CD4-positive, alpha-beta T cell treated with Interleukin-17A for 1 hour (primary cell): ENCODE measurements around the gene NFKBIE.
A peak's percentile ranks its signal among the peaks of the same experiment; 100 is the strongest.

ENCODE experiments used
- DNase-seq: peaks from one replicate; pipeline ENCODE4 v3.0.0-alpha.2; 2020

Gene NFKBIE

DNA sequence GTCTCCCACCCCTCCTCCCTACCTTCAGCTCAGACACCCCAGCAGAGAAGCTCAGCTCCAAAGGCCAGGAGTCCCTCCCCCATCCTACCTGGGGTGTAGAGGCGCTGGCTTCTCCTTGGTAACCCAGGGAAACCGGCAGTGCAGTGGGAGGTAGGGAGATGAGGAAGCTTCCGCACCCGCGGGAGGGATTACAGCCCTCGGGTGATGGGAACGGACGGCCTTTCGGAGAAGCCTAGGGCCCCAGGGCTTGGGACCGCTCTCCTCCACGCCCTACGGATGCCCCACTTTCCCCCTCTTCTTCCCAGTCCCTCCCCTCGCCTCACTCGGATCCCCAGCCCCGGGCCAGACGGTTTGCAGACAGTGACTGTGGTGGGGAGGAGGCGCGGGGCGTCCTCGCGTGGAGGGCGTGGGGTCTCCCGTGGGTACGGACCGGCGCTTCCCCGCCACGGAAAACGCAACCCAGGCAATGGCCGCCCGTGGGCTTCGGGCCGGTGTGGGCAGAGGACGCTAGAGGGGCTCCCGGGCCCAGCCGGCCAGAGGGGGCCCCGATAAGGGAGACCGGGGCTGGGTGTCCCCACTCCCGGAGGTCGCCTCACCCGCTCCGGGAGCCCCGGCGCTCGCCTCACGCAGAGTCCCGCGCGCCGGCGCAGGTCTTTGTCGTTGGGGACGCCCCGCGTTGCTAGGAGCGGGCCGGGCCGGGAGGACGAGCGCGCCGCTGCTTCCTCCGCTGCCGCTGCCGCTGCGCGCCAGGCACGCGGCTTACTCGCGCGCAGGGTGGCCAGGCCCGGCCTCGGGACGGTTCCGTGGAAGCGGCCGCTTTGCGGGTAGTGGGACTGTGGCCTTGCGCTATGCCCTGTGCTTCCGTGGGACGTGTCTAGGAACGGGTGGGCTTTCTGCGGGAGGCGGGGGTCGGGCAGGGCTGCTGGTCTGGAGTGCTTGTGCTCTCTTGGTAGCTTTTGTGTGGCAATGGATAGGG is 32.0 kb upstream of the NFKBIE start:
- DNase-seq = peak; percentile 19

DNA sequence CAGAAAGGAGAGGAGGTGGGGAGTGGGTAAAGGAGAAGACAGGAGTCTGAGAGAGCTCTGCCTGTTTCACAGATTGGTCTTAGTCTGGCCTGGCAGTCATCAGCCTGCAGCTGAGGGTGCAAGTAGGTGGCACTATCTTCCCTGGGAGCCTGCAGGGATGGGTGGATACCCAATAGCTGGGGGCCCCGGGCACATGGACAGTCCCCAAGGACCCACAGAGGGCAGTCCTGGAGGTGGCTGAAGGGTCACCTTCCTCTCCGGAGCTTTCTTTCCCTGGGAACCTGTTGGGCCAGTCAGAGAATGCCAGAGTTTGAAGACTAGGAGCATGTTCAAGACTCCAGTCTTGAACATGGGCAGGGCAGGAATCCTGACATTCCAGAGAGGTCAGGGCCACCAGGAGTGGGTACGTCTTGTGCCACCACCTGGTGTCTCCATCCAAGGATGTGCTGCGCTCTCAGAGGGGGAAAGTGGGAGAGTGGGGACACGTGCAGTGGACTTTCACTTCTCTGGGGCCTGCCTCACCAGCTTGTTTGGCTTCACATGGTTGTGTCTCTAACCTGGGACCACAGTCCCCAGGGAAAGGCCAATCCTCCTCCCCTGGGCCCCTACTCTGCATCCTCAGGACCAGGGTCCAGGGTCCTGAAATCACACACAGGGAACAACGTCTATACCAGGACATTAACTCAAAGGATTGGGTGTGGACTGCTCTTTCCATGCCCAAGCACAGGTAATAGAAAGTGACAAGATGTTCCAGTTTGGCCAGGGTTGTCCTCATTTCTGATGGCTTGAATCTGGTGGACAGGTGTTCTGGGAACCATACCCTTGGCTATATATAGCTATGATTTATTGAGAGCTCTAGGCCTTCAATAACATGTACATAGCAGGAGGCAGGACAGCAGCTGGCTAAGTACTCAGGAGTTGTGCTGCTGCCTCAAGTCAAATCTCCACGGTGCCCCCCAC is 29.8 kb upstream of the NFKBIE start:
- DNase-seq = no peak

DNA sequence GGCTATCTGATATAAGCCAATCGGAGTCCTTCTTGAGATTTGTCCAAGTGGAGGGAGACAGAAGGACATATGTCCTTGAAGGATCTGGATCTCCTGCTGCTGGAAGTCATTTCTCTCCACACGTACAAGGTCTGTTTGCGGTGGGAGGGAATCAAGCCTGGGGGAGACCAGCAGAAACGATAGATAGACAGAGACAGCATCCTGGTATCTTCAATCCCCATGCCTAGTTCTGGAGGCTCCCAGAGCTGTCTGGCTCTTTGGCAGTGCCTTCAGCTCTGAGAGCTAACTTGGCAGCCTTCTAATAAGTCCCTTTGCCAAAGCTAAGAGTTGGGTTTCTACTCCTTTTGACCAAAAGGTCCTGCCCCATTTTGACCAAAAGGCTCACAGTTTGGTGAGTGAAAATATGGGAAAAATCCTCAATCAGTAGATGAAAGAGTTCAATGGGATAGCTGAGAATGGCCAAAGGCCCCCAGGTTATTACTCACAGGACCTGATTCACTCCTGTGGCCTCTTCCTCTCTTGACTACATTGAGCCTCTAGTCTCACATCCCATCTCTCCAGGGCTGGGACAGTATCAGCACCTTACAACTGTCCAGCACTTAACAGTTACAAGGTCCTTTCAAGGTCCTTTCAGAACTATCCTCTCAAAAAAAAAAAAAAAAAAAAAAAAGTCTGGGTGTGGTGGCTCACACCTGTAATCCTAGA is 27.5 kb upstream of the NFKBIE start:
- no peak for DNase-seq

DNA sequence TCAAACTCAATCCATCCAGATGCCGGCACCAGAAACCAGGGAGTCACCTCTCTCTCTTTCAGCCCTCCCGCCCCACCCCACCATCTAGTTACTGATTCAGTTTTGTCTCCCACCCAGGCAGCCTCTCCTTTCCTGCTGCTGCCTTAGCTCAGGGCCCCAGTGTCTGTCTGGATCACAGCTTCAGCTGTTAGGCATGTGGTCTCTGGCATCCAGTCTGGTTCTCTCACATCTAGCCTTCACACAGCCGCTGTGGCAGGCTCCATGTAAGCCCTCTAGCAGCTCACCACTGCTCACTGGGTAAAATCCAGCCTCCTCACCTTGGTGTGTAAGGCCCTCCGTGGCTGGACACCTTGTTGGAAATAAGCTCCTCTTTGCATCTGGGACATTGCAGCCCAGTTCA is 26.5 kb upstream of the NFKBIE start:
- no peak for DNase-seq

DNA sequence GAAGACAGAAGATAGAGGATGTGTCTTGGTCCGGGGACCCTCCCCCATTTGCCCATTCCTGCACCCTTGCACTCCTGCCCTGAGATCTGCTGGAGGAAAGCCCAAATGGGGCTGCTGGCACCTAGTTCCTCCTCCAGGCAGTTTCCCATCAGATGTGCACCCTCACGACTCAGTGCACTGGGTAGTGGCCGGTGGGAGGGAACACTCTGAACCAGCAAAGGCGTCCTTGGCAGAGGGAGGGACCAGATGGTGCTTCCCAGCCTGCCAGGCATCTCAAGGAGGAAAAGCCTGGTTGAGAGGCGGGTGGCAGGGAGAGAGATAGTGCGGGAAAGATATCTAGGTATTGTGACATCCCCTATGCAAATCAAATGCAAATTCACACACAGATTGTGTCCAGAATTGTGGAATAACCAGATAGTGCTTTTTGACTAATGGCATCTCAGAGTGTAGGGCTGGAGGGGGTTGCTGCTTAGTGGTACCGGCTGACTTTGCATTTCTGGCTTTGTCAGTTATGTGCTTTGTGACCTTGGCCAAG is 24.4 kb upstream of the NFKBIE start:
- no peak for DNase-seq

DNA sequence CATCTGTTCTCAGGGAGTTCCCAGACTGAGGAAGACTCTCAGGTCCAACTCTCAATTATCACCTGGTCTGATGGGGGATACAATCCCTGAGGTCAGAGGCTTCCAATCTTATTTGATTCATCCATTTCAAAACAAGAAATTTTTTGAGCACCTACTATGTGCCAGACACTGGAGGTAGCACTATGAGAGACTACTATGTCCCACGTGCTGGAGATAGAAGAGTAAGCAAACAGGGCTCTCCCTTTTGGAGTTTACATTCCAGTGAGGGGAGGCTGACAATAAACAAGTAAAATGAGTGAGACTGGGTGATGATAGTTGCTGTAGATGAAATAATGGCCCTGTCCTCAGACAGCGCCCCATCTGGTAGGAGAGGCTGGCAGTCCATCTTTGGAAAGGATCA is 21.4 kb upstream of the NFKBIE start:
- DNase-seq = no peak

DNA sequence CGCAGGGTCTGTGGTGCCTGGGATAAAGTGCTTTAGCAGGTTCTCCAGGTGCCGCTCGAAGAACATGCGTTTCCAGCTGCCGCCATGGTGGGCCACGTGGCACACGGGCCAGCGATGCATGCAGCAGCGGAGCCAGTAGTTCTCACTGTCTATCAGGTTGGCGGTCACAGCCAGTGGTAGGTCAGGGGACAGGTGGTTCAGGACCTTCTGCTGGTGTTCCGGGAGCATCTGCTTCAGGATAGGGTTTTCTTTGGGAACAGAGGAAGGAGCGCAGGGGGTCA is 20.9 kb upstream of the NFKBIE start:
- DNase-seq = no peak

DNA sequence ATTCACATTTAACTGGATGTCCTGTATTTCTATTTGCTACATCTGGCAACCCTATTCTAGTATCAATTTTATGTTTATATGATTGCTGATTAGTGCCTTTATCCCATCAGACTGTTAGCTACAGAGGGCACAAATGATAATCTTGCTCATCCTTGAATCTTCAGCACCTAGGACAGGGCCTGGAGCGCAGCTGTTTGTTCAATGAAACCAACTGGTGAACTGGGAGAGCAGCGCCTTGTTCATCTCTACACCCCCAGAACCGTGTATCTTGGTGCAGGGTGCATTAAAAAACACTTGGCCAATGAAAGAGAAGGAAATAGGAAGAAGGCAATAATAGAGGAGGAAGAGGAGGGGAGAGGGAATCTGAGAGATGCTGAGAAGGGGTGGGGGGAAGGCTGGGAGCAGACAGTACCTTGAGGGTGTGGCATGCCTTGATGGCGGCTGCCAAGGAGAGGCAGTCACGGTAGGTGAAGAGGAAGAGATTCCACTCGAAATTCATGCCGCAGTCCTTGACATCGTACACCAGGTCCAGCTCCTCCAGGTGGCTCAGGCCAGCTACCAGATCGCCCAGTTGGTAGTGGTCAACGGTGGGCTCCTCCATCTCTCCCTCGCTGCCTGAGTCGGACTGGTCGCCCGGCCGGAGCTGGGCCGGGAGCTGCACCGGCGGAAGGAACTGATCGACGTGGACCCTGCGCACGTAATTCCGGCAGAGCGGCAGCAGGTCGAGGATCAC is 20.4 kb upstream of the NFKBIE start:
- DNase-seq = no peak

DNA sequence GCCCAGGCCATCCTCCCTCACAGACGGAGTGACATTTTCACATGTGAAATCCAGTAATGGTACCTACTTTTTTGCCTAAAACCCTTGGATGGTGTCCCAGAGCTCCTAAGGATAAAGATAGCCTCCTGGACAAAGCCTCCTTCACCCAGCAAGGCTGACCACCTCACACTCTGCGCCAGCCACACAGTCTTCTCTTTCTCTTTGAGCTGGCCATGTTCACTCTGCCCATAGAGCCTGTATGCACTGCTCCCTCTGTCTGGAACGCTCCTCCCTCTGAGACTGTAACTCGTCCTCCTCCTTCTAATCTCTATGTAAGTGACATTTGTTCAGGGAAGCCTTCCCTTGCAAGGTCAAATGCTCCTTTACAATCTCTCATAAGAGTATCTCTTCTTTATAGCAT is 19.5 kb upstream of the NFKBIE start:
- no peak for DNase-seq

DNA sequence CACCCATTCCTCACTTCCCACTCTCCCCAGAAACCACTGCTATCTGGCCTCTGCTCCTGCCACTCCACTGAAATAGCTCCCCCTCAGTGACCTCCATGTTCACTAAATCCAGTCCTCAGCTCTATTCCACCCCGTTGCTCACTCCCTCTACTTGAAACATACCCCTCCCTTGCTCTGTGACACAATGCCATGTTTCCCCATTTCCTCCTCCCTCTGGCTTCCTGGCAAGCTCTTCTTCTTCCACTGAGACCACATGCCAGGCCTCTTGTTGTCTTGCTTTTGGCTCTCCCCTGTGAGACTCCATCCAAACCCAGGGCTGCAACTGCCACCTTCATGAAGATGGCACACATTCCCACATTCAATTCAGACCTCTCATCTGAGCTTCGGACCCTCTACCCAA is 18.8 kb upstream of the NFKBIE start:
- DNase-seq = no peak

DNA sequence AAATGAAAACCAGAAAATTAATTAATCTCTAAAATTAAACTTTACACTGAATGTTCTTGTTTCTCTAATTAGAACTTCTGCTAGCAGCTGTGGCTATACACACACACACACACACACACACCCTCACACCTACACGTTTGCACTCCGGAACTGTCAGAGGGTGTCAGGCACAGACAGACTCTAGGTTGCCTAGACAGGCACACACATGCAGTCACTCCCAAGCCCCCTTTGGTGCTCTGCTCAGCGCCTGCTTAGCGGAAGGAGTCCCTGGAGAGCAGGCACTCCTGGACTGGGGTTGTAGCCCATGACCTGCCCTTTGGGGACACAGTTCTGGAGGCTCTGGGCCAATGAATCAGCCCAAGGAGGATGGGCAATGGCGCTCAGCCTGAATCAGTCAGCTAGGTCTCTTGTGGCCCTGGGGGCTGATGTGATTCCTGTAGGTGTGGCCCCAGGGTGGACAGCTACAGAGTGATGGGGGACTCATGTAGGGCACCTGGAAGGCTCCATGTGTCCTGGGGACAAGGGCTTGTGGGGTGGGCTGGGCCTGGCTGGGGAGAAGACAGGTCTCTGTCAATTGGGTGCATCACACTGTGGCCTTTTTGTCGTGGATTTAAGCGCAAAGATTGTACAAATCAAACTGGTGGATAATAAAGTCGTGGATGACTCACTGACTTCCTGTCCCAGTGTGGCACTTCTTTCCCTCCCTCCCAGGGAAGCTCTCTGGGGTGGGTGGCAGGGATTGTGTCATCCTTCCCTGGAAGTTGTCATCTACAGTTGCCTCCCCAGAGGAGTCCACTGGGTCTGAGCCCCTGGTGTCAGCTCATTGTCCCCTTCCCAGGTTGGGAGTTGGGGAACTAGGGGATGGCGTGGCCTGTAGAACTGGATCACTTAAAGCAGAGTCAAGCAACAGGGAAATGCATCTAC is 13.7 kb upstream of the NFKBIE start:
- no peak for DNase-seq

DNA sequence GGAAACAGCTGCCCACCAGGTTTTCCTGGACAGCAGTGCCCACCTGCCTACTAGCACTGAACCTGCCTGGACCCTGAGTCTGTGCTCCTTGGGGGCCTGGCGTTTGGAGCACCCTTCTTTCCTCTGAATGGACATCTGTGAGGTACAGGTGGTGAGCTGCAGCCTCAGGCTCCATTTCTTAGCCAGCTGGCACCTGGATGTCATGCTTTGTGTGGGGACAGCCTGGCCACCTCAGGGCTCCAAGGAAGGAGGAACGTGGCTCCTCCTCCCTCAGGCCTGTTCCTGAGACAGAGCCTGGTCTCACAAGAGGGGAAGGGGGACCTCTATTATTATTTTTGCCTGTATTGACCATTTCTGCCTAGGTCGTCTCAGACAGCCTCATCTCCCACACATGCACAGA is 13.0 kb upstream of the NFKBIE start:
- no peak for DNase-seq

DNA sequence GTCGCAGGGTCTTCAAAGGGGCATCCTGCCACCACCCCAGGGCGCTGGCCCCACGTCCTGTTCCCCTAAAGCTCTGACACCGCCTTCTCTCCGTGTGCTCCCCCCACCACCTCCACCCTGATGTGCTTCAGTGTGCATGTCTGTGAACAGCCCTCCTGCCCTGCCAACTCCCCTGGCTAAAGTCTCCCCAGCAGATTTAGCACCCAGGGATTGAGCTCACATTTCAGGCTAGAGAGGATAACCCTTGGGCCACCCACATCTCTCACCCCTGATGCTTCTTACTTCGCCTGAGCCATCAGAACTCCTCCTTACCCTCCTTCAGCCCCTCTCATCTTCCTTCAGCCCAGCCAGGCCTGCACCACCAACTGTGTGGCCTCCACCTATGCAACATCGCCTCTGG is 12.4 kb upstream of the NFKBIE start:
- DNase-seq = no peak

DNA sequence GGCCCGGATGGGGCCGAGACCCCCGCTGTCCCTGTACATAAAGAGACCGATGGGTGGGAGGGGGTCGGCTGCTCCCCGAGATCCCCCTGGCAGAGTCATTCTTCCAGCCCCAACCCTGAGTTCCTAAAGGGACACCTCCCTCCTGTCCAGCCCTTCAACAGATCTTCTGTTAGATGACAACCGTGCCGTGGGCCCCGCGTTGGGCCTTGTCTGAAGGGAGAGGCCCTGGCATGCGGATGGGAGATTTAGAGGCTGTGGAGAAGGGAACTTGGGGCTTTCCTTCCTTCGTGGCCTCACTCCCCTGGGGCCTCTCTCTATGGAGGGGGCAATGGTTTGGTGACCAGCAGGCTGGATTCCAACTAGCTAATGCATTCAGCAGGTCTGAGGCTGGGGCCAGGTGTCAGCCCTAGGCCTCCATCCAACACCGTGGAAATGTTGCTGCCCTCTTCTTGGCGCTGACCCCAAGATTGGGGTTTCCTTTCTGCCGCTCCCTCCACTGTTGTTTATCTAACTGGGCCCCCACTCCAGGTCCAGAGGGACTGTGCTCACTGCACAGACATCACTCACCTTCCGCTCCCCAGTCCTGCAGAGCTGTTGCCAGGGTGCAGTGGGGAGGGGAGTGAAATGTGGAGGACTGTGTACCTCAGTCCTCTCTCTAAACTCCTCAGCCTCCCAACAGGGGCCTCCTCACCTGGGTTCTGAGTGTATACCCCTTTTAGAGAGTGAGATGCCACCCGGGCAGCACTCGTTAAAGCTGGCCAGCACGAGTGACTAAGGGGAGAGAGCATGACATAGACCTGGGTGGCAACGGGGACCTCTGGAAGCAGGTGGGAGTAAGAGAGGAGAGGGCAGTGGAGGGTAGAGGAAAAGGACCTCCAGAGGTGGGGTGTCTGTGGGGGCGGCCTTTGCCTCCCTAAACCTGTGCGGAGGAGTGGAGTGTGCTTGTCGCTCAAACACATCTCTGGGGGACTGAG is 11.6 kb upstream of the NFKBIE start:
- DNase-seq = no peak

DNA sequence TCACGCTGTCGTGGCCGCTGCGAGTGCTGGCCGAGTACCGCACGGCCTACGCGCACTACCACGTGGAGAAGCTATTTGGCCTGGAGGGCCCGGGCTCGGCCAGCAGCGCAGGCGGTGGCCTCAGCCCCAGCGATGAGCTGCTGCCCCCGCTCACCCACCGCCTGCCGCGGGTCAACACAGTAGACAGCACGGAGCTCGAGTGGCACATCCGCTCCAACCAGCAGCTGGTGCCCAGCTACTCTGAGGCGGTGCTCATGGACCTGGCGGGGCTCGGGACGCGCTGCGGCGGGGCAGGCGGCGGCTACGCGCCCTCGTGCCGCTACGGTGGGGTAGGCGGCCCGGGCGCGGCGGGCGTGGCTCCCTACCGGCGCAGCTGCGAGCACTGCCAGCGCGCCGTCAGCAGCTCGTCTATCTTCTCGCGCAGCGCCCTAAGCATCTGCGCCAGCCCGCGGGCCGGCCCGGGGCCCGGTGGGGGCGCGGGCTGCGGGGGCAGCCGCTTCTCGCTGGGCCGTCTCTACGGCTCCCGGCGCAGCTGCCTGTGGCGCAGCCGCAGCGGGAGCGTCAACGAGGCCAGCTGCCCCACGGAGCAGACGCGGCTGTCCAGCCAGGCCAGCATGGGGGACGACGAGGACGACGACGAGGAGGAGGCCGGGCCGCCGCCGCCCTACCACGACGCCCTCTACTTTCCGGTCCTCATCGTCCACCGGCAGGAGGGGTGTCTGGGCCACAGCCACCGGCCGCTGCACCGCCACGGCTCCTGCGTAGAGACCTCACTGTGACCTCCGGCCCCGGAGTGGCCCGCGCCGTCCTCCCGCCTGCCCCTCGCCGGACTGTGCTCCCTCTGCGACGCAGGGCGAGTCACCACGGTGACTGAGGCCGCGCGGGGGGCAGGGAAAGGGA is 10.6 kb upstream of the NFKBIE start:
- no peak for DNase-seq

DNA sequence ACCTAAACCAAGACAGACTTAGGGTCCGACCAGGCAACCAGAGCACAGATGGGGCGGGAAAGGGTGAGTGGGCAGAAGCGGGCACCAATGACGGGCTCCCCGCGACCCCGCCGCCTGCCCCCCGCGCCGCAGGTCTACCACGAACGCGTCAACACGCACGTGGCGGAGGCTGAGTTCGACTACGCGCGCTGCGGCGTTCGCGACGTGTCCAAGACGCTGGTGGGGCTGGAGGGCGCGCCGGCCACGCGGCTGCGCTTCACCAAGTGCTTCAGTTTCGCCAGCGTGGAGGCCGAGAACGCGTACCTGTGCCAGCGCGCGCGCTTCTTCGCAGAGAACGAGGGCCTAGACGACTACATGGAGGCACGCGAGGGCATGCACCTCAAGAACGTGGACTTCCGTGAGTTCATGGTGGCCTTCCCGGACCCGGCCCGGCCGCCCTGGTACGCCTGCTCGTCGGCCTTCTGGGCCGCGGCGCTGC is 10.0 kb upstream of the NFKBIE start:
- no peak for DNase-seq

DNA sequence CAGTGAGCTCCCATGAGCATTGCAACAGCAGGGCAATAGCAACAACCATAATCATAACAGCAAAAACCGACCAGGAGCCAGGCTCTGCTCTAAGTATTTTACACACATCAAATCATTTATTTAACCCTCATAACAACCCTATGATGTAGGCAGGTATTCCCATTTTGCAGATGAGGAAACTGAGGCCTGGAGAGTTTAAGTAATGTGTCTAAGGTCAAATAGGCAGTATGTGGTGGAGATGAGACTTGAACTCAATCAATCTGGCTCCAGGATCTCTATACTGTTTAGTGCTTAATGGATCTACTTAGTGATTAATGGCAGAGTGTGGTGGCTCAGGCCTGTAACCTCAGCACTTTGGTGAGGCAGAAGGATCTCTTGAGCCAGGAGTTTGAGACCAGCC is 8.3 kb upstream of the NFKBIE start:
- no peak for DNase-seq

DNA sequence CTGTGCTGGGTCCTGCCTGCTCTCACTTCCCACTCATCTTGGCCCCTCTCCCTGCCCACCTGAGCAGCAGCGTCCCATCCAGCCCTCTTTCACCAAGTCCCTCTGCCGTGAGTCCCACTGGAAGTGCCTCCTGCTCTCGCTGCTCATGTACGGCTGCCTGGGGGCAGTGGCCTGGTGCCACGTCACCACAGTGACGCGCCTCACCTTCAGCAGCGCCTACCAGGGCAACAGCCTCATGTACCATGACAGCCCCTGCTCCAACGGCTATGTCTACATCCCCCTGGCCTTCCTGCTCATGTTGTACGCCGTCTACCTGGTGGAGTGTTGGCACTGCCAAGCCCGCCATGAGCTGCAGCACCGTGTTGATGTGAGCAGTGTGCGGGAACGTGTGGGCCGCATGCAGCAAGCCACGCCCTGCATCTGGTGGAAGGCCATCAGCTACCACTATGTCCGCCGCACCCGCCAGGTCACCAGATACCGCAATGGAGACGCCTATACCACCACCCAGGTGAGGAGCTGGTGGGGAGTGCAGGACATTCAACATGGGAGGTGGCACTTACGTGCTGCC is 7.7 kb upstream of the NFKBIE start:
- DNase-seq = no peak
